ENCODE results near the gene MEIOC. TPM values are rescaled to one million over a fixed set of nuclear protein-coding genes. Genes with fewer than 3 reads are reported as not detected.

The MEIOC gene
- total RNA-seq, 2 experiments from 2014 or later = 0.16 to 0.25 TPM

- ChIA-PET CTCF (interaction anchor here (1.0 to 1.2 kb wide), 2 partner anchors 112 to 133 kb away, joined by 3 to 6 read pairs; no protein-coding TSS in a partner anchor), POLR2A (no interaction called here)
- no peaks in the 10 kb centered on the region for H3K4me1 Mint-ChIP-seq (ENCODE audit: low read depth)
- intact Hi-C loops (cut with micrococcal nuclease) = no loop called here
- no peaks in the 10 kb centered on the region for H3K36me3 Mint-ChIP-seq (ENCODE audit: low read depth)
- no peak overlapping the region for H3K4me3 Mint-ChIP-seq
- no peak for DNase-seq
- no peak for ATAC-seq
- no peaks in the 10 kb centered on the region for H3K9me3 Mint-ChIP-seq
- H3K27ac Mint-ChIP-seq = no peak overlapping the region
- H3K27me3 Mint-ChIP-seq = peaks cover 17% of the 10 kb centered on the region
- no peak for TF ChIP-seq CTCF (IDR thresholded peaks at IDR 0.05)
Observed at GRCh38 chr17:44645341-44645740, 10.9 kb upstream of the MEIOC start.

DNA sequence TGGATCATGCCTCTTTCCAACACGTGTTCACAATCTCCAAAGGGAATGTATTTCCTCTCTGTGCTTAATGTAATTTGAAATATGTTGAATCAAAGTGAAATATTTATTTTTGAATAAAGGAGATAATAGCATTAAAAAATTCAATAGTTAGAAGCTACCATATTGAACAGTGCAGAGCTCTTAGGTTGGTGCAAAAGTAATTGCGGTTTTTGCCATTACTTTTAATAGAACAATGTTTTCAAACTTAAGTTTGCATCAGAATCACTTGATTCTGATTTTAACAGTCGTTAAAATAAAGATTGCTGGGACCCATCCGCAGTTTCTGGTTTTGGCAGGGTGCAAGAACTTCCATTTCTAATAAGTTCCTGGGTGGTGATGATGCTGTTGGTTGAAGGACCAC, 10.0 kb upstream of the MEIOC start:
- ATAC-seq = no peak

GRCh38 chr17:44647736-44648135, 8.5 kb upstream of the MEIOC start:
- Mint-ChIP-seq H3K9me3 (no peaks in the 10 kb centered on the region), H3K4me1 (ENCODE audit: low read depth) (no peaks in the 10 kb centered on the region), H3K36me3 (ENCODE audit: low read depth) (no peaks in the 10 kb centered on the region), H3K27me3 (peaks cover 20% of the 10 kb centered on the region), H3K4me3 (no peak overlapping the region), H3K27ac (no peak overlapping the region)
- ChIA-PET CTCF (interaction anchor here (1.3 kb wide), 1 partner anchor 8 kb away, joined by 5 read pairs; the partner anchor contains the start of gene MEIOC), POLR2A (no interaction called here)
- no peak for DNase-seq
- intact Hi-C loops (cut with micrococcal nuclease) = no loop called here
- no peak for ATAC-seq
- no peak for TF ChIP-seq CTCF (IDR thresholded peaks at IDR 0.05)

More for the DNA sequence above, 10.0 kb upstream of the MEIOC start:
- H3K27me3 Mint-ChIP-seq = peaks cover 17% of the 10 kb centered on the region
- intact Hi-C loops (cut with micrococcal nuclease) = no loop called here
- H3K9me3 Mint-ChIP-seq = no peaks in the 10 kb centered on the region
- no peak overlapping the region for H3K4me3 Mint-ChIP-seq
- H3K4me1 Mint-ChIP-seq (ENCODE audit: low read depth) = no peaks in the 10 kb centered on the region
- H3K36me3 Mint-ChIP-seq (ENCODE audit: low read depth) = no peaks in the 10 kb centered on the region
- CTCF ChIA-PET = interaction anchor here (1.0 to 1.2 kb wide), 2 partner anchors 113 to 132 kb away, joined by 3 to 6 read pairs; no protein-coding TSS in a partner anchor
- no peak for DNase-seq
- POLR2A ChIA-PET = no interaction called here
- no peak for TF ChIP-seq CTCF (IDR thresholded peaks at IDR 0.05)
- no peak overlapping the region for H3K27ac Mint-ChIP-seq

GRCh38 chr17:44648963-44649362, 7.3 kb upstream of the MEIOC start:
- Mint-ChIP-seq H3K4me1 (ENCODE audit: low read depth) (no peaks in the 10 kb centered on the region), H3K9me3 (no peaks in the 10 kb centered on the region), H3K27me3 (peaks cover 23% of the 10 kb centered on the region), H3K4me3 (no peak overlapping the region), H3K27ac (no peak overlapping the region), H3K36me3 (ENCODE audit: low read depth) (no peaks in the 10 kb centered on the region)
- POLR2A ChIA-PET = interaction anchor here (0.9 kb wide), 1 partner anchor 17 kb away, joined by 3 read pairs; no protein-coding TSS in a partner anchor
- intact Hi-C loops (cut with micrococcal nuclease) = no loop called here
- CTCF ChIA-PET = no interaction called here
- no peak for ATAC-seq
- no peak for DNase-seq
- no peak for TF ChIP-seq CTCF (IDR thresholded peaks at IDR 0.05)

GRCh38 chr17:44651228-44651627, 5.0 kb upstream of the MEIOC start:
- ChIA-PET POLR2A (no interaction called here), CTCF (no interaction called here)
- Mint-ChIP-seq H3K27me3 (peaks cover 33% of the 10 kb centered on the region), H3K36me3 (ENCODE audit: low read depth) (no peaks in the 10 kb centered on the region), H3K4me3 (no peak overlapping the region), H3K9me3 (no peaks in the 10 kb centered on the region), H3K4me1 (ENCODE audit: low read depth) (peaks cover 5% of the 10 kb centered on the region), H3K27ac (no peak overlapping the region)
- no peak for TF ChIP-seq CTCF (IDR thresholded peaks at IDR 0.05)
- DNase-seq = no peak
- intact Hi-C loops (cut with micrococcal nuclease) = no loop called here
- ATAC-seq = no peak

Measured in activated CD8-positive, alpha-beta T cell treated with anti-CD3 and anti-CD28 coated beads for 36 hours (primary cell).